KOPT-K1 (cell line): ENCODE measurements around the gene TRMO.

Source experiments
- H3K27ac ChIP-seq: fragments of 200-600 bp; sonication (generic); 2 replicates; pipeline ENCODE4 v1.5.1; 2016; ENCODE audit warnings: antibody characterized with exemption, mild to moderate bottlenecking, low read depth, low read length; ENCODE audit not compliant: poor library complexity, severe bottlenecking
- H3K36me3 ChIP-seq: fragments of 200-600 bp; sonication (generic); 2 replicates; pipeline ENCODE4 v1.5.1; 2017; ENCODE audit warnings: antibody characterized with exemption, mild to moderate bottlenecking, low read length, moderate library complexity; ENCODE audit not compliant: insufficient read depth
- H3K9me3 ChIP-seq: fragments of 200-600 bp; sonication (generic); 2 replicates; pipeline ENCODE4 v1.5.1; 2017; ENCODE audit warnings: antibody characterized with exemption, low read length, mild to moderate bottlenecking; ENCODE audit not compliant: insufficient read depth, poor library complexity, severe bottlenecking

The TRMO gene

DNA sequence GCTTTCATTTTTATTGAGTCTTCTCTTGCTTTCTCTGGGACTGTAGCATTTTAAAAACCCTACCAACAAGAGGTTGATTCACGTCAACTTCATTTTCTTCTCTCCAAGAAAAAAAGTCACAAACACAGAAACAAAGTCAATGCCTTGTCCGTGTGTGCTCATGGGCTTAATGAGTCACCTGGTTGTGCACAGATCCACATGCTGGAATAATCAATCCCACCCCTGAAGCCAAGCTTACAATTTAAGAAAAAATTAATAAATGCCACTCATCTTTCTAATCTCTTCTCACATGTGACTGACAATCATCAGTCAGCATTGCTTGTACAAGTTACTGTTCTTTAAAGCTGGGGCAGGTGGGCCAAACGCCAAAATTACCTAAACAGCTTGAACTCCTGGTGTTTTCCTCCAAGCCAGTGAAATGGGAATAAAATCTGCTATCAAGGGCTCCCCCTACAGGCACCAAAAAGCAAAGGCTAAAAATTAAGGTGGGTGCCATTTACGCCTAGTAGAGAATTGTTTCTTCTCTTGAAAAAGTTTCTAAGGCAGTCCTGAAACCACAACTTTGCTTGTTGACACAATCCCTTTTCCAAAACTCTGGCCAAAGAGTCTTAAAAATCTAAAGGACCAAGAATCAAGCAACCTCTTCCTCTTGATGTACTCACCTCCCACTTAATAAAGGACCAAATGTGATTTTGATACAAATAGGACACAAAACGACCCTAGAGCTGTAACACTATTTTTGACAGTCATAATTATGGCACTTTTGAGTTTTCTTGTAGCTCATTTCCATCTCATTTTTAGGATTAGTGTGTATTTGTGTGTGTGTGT, 21.3 kb downstream of the TRMO start:
- Histone ChIP-seq H3K36me3 (peaks cover 30% of the 10 kb centered on the region), H3K27ac (no peak overlapping the region)

DNA sequence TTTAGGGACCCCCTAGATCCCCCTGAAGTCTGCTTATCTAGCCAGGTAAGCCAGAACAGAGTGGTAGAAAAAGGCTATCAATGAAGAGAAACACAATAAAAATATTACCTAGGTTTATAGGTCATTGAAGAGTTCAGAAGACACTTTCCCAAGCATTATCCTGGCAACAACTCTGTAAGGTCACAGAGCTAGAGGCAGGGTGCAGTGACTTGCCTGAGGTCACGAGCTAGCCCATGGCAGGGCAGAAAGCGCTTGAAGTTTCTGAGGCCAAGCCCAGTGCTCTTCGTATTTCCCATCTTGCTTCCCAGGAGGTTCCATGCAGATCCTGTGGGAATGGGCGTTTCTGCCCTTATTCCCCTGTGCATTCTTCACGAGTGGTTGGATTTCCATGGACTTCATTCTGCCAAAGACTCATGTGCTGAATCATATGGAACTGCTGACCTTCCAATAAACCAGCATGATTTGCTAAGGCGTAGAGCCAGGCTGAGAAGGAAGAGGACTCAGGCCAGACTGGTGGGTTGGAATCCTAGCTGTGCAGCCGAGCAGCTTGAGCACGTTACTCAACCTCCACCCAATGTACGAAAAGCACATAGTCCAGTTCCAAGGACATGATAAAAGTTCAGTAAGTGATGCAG, 22.1 kb downstream of the TRMO start:
- Histone ChIP-seq H3K27ac (no peak overlapping the region), H3K36me3 (peaks cover 30% of the 10 kb centered on the region)

More for the DNA sequence above, 21.3 kb downstream of the TRMO start:
- H3K9me3 ChIP-seq: no peaks in the 10 kb centered on the region

DNA sequence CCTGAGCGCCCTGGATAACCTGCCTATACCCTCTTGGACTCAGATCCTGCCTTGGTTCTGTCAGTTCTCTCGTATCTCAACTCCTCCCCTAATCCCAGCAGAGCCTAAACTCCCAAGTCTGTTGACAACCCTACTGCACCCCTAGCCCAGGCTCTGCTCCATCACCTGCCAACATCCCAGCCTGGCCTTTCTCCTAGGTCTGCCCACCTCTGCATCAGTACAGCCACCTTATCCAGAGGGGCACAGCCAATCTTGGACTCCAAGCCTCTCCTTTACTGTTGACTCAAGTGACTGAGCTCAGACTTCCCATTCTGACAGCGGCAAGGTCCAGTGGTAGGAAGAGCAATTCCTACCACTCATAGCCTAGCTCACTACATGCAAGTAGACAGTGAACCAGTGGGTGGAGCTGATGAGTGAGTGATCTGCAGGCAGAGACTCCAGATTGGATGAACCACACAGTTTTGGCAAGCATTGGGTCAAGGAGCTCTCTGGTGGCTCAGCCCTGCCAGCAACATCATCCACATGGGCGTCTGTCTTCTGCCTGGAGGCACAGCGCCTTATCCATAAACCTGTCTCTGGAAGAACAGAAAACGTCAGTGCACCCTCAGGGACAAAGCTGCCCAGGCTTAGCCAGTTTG, 26.5 kb downstream of the TRMO start:
- peaks cover 9% of the 10 kb centered on the region for H3K36me3 ChIP-seq
- peaks cover 12% of the 10 kb centered on the region for H3K9me3 ChIP-seq
- H3K27ac ChIP-seq: no peak overlapping the region

More for the DNA sequence above, 22.1 kb downstream of the TRMO start:
- no peaks in the 10 kb centered on the region for H3K9me3 ChIP-seq

DNA sequence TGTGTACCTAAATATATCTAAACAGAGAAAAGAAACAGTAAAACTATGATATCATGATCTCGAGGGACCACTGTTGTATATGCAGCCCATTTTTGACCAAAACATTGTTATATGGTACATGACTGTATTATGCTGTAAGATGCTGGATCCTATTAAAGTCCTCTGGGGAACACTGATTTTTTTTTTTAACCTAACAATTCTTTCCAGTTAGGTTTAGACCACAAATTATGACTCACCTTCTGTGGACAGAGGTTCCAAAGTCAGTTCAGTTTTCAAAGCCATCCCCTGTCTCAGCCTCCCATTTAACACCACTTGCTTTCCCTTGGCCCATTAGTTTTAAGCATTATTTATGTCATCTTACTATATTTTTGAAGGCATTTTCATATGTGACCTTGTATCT, 27.1 kb downstream of the TRMO start:
- peaks cover 12% of the 10 kb centered on the region for H3K9me3 ChIP-seq
- H3K27ac ChIP-seq: no peak overlapping the region
- peaks cover 3% of the 10 kb centered on the region for H3K36me3 ChIP-seq

DNA sequence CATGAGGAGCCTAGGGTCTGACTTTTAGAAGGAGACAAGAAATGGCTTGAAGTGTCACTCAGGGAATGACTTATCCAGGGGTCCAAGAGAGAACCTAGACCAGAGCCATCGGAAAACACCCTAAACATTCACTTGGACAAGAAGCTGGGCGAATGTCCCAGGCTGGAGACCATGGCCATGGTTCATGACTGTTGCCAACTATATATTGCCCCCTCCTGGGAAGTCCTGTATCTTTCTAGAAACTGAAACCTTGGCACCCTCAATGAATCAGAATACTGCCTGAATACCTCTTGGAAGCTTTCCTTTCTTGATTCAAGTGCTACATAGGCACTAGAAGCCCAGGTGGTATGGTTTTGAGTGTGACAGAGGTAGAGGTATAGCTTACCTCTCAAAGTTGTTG, 29.9 kb downstream of the TRMO start:
- no peaks in the 10 kb centered on the region for H3K36me3 ChIP-seq
- H3K9me3 ChIP-seq: peaks cover 12% of the 10 kb centered on the region
- no peak overlapping the region for H3K27ac ChIP-seq

DNA sequence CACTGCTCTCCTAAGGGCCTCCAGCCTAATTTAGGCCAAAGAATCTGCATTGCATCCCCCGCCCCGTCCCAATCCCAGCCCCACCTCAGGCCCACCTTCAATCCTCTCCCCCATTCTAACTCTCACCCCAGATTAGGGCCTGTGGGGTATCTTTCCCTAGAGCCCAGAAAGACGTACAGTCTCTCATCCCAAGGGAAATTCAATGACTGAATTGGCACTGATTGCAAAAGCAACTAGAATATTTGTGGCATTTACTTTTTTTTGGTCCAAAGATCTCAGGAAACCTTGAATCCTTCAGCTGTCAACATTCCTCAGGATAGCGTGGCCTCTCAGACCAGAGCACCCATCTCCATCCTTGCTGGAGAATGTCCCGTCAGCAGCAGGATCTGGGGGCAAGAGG, 30.6 kb downstream of the TRMO start:
- Histone ChIP-seq H3K36me3 (no peaks in the 10 kb centered on the region), H3K9me3 (peaks cover 12% of the 10 kb centered on the region), H3K27ac (no peak overlapping the region)

DNA sequence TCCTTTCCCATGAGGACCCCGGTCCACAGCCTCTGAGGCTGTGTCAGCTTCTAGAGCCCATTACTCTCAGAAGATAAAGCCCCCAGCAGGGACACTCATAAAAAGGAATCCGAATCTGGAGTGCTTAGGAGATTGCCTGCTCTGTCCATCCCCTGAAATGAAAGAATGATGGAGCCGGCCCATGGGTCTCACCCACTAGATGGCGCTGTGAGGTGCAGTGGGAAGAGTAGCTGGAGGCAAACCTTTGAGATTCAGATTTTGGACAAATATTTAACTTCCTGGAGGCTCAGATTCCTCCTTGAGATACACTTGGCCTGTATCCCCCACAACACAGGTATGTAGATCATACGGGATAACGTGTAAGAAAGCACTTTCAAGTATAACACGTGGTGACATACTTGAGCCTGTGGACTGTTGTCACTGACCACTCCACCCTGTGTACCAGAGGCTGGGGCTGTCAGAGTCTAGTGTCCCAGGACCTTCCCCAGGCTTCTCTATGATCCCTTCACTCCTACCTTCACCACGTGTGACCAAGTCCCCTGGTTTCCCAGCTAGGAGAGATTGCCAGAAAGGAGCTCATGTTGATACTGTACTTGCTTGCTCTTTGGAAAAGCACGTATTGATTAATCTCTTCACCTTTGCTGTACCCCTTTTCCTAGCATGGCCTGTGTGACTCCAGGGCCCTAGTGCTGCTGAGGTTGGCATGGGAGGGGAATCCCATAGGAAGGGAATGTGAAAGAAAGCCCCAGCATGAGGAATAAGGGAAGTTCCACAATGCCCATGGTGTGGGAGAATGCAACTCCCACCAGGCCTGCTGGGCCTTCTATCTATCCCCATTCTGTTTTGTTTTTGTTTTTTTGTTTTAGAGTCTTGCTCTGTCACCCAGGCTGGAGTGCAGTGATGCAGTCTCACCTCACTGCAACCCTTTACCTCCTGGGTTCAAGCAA, 32.1 kb downstream of the TRMO start:
- no peaks in the 10 kb centered on the region for H3K36me3 ChIP-seq
- H3K9me3 ChIP-seq: peaks cover 12% of the 10 kb centered on the region
- no peak overlapping the region for H3K27ac ChIP-seq

DNA sequence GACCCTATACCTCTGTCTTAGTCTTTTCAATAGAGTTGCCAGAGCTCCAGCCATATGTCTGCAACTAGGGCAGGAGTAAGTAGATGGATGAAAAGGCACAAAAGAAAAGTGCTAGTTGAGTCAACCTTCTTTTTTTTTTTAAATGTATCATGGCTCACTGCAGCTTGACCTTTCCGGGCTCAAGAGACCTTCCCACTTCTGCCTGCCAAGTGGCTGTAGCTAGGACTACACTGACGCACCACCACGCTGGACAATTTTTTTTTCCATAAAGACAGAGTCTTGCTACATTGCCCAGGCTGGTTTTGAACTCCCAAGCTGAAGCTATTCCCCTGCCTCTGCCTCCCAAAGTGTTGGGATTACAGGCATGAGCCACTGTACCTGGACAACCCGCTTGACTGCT, 42.0 kb downstream of the TRMO start:
- no peak overlapping the region for H3K27ac ChIP-seq
- H3K36me3 ChIP-seq: no peaks in the 10 kb centered on the region
- H3K9me3 ChIP-seq: no peaks in the 10 kb centered on the region

DNA sequence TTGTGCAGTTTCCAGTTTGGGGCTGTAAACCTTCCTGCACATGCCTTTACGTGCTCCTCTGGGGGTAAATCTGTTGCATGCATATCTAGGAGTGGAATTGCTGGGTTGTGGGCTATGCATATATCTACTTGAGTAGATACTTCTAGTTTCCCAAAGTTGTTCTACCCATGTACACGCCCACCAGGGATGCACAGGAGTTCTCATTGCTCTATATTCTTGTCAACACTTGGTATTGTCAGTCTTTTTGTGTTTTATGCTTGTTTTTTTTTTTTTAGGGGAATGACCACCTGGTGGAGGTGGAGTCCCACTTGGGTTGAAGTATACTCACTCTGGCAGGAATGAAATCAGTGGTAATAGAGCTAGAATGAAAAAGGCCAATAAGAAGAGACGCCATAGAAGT, 46.2 kb downstream of the TRMO start:
- no peaks in the 10 kb centered on the region for H3K9me3 ChIP-seq
- no peaks in the 10 kb centered on the region for H3K36me3 ChIP-seq
- H3K27ac ChIP-seq: no peak overlapping the region

DNA sequence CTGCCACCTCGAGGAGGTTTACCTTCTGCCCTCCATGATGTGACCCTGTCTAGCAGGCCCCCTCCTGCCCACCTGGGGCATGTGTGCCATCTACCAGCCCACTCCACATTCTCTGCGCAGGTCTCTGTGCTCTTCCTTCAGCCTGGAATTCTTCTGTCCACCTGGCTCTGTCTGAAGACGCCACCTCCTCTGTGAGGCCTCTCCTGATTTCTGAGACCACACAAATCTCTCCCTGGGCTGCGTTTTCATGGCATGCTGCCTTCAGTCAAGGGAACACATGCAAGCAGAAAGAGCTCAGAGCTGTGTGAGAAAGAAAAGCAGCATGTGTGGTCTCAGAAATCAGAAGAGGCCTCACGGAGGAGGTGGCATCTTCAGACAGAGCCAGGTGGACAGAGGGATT, 47.2 kb downstream of the TRMO start:
- Histone ChIP-seq H3K27ac (no peak overlapping the region), H3K36me3 (no peaks in the 10 kb centered on the region), H3K9me3 (no peaks in the 10 kb centered on the region)

DNA sequence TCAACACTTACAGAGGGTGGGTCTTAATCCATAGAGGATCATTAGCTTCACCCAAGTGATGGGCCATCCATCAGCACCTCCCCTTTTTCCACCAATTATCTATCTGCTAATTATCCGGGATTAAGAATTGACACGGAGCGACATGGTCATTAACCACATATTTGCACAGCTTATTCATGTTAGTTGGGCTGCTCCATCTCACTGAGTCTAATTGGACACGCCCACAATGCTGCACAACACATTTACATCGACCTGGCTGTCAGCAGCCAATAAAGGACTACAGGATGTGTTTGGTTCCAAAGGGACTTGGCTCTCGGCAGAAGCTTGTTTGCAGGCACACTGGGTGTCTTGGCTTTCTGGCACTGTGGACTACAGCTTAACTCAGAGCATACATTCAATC, 47.7 kb downstream of the TRMO start:
- H3K27ac ChIP-seq: no peak overlapping the region
- H3K36me3 ChIP-seq: no peaks in the 10 kb centered on the region

DNA sequence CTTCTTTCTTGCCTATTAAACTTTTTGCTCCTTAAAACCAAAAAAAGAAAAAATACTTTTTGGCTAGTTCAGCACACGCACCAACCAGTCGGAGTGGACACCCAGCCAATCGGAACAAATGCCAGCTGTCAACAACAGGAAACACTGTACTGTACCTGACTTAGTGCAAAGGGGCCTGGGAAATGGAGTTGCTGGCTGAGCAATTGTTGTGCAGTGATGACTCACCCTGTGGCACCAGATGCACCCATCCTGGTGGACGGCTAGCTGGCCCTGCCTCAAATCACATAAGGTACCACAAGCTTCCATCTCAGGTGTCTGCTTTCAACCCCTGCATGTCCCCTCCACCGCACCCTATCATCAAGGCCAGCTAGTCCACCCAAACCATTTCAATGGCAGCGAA, 48.4 kb downstream of the TRMO start:
- H3K27ac ChIP-seq: no peak overlapping the region

More for the DNA sequence above, 47.7 kb downstream of the TRMO start:
- H3K9me3 ChIP-seq: no peaks in the 10 kb centered on the region

DNA sequence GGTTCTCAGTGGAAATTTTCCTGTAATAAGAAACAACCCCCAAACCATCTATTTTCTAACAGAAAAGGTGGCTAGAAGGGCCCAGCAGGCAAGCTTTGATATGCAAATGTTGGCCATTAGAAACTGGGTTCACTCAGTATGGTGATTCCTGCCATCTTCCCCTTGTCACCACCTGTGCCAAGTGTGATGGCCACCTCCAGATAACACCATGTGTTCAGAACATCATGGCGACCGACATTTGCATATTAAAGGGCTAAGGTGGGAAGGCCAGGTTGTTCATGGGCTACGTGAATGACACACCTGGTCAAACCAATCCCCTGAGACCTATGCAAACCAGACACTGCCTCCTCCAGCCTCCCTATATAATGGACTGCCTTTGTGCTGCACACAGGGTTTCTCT, 48.9 kb downstream of the TRMO start:
- Histone ChIP-seq H3K36me3 (no peaks in the 10 kb centered on the region), H3K9me3 (peaks cover 3% of the 10 kb centered on the region), H3K27ac (no peak overlapping the region)

More for the DNA sequence above, 48.4 kb downstream of the TRMO start:
- no peaks in the 10 kb centered on the region for H3K36me3 ChIP-seq
- H3K9me3 ChIP-seq: no peaks in the 10 kb centered on the region

DNA sequence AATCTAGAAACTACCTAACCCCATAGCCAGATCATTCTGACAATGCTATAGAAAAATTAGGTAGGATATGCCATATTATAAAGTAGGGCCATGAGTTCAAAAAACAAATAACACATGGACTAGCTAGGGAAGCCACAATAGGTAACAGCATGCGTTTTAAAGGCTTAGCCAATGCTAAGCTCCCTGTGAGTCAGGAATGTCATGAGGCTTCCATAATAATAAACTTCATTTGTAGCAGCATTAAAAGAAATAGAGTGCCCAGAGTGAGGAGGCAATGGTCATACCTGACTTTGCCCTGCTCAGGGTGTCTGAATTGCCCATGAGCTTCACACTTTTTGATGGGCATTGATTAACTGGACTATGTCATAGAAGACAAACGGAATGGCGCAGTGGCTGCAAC, 53.4 kb downstream of the TRMO start:
- Histone ChIP-seq H3K36me3 (no peaks in the 10 kb centered on the region), H3K9me3 (peaks cover 23% of the 10 kb centered on the region), H3K27ac (no peak overlapping the region)

DNA sequence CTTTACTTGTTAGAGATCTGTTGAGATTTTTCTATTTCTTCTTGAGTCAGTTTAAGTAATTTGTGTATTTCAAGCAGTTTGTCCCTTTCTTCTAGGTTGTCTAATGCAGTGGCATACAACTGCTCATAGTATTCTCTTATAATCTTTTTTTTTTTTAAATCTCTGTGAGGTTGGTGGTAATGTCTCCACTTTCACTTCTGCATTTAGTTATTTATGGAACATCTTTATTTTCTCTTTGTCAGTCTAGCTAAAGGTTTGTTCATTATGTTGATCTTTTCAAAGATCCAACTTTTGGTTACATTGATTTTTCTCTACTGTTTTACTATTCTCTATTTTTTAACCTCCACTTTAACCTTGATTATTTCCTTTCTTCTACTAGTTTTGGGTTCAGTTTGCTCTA, 55.5 kb downstream of the TRMO start:
- Histone ChIP-seq H3K36me3 (no peaks in the 10 kb centered on the region), H3K27ac (no peak overlapping the region)

More for the DNA sequence above, 55.5 kb downstream of the TRMO start:
- peaks cover 23% of the 10 kb centered on the region for H3K9me3 ChIP-seq
